ENCODE data around the gene DNAH2.
"Not testable (repeated sequence)": the region's sequence is repeated elsewhere in the genome, so short reads cannot be mapped to it uniquely, and the experiment has no call there.

Gene DNAH2

GRCh38 chr17:7853691-7854038 lies 136.1 kb downstream of the DNAH2 start:
- no peak for DNase-seq

GRCh38 chr17:7854078-7854777 lies 136.7 kb downstream of the DNAH2 start:
- DNase-seq, result no peak

GRCh38 chr17:7854851-7855659 lies 137.5 kb downstream of the DNAH2 start, which contains the start of gene TMEM88:
TSS of gene TMEM88 (plus strand) at chr17:7855066. CDS start at chr17:7855075, 9 bp downstream.
- no peak for DNase-seq

GRCh38 chr17:7855660-7856010 lies 138.1 kb downstream of the DNAH2 start:
- DNase-seq, result no peak

GRCh38 chr17:7856011-7856810 lies 138.7 kb downstream of the DNAH2 start:
- peak; percentile 68 for DNase-seq

- DNase-seq, result peak; percentile 100
These were observed 139.5 kb downstream of the DNAH2 start, which contains the start of gene NAA38 for GRCh38 chr17:7856811-7857712. TSS of gene NAA38 (minus strand) at chr17:7857559. CDS start at chr17:7857463, 96 bp downstream.

- DNase-seq, result peak; percentile 99
These were observed 140.4 kb downstream of the DNAH2 start, which contains the start of gene CYB5D1 for GRCh38 chr17:7857713-7858521. TSS of gene CYB5D1 (plus strand) at chr17:7858003. CDS start at chr17:7858135, 132 bp downstream.

GRCh38 chr17:7858522-7858810 lies 140.9 kb downstream of the DNAH2 start:
- DNase-seq, result peak; percentile 73

GRCh38 chr17:7859028-7859427 lies 141.5 kb downstream of the DNAH2 start:
- no peak for DNase-seq

- peak; percentile 83 for DNase-seq
These were observed 145.3 kb downstream of the DNAH2 start for GRCh38 chr17:7862692-7863437.

- not testable (repeated sequence) for DNase-seq
These were observed 146.8 kb downstream of the DNAH2 start for GRCh38 chr17:7864384-7864783.

- DNase-seq, result no peak
These were observed 147.6 kb downstream of the DNAH2 start for GRCh38 chr17:7864995-7865650.

- DNase-seq, result no peak
These were observed 150.4 kb downstream of the DNAH2 start for GRCh38 chr17:7867881-7868329.

- DNase-seq, result no peak
These were observed 155.5 kb downstream of the DNAH2 start for GRCh38 chr17:7873051-7873450.

GRCh38 chr17:7875804-7876370 lies 158.3 kb downstream of the DNAH2 start:
- no peak for DNase-seq

GRCh38 chr17:7878234-7878633 lies 160.7 kb downstream of the DNAH2 start:
- no peak for DNase-seq

- no peak for DNase-seq
These were observed 162.7 kb downstream of the DNAH2 start for GRCh38 chr17:7880076-7880868.

GRCh38 chr17:7881276-7882054 lies 163.9 kb downstream of the DNAH2 start:
- peak; percentile 92 for DNase-seq

Measured in NCI-H1105 treated with DMSO at 0.1 percent for 48 hours (cell line).